Mammary epithelial cell (primary cell): ENCODE data around the gene ZEB2.

Experiments
- CTCF ChIP-seq, 2 donors: IDR thresholded peaks in 1 of 2; conservative IDR thresholded peaks in 1 of 2; 2 replicates each; pipeline ENCODE4 v1.5.1; 2011 to 2012; ENCODE audit warnings: inconsistent platforms in 2 of 2, low read length in 2 of 2, mild to moderate bottlenecking in 2 of 2, control low read depth in 1 of 2, low read depth in 1 of 2; ENCODE audit not compliant: insufficient read depth in 1 of 2; ENCODE audit errors: extremely low read depth in 1 of 2
- EZH2 ChIP-seq: IDR thresholded peaks from 2 replicates; pipeline ENCODE4 v1.6.1; 2012; ENCODE audit warnings: low read length, inconsistent platforms, borderline replicate concordance

- no peak for TF ChIP-seq CTCF (conservative IDR thresholded peaks at IDR 0.05 in 1 of 2, IDR thresholded peaks at IDR 0.05 in 1 of 2; ENCODE audit: extremely low read depth in 1 of 2, insufficient read depth in 1 of 2, low read depth in 1 of 2, low read length in 2 of 2)
- no peak for TF ChIP-seq EZH2
Observed at GRCh38 chr2:144505245-144505831, 14.6 kb downstream of the ZEB2 start.
